Measurements from ENCODE around the gene EXOC6B. TPM values are rescaled to one million over a fixed set of nuclear protein-coding genes. Genes with fewer than 3 reads are reported as not detected.
A peak's percentile ranks its signal among the peaks of the same experiment; 100 is the strongest.

Gene EXOC6B
- total and polyA plus RNA-seq, 9 of the 15 experiments (the other 6 are each of a cell fraction or from before 2014, with no cell fraction given), result 0.28 to 4.2 (median 2.0) TPM

GRCh38 chr2:72548081-72548764, 277.6 kb downstream of the EXOC6B start (continued):
- TF ChIP-seq RNF219 (CRISPR knock-in tag; IDR thresholded peaks at IDR 0.05) (no peak), ZNF444 (CRISPR knock-in tag; IDR thresholded peaks at IDR 0.05) (no peak), HIVEP1 (CRISPR knock-in tag; IDR thresholded peaks at IDR 0.05) (no peak), MCM2 (IDR thresholded peaks at IDR 0.05; ENCODE audit: low read depth) (no peak), FOXJ3 (CRISPR knock-in tag; IDR thresholded peaks at IDR 0.05) (no peak), ZNF583 (CRISPR knock-in tag; IDR thresholded peaks at IDR 0.05) (no peak), MGA (IDR thresholded peaks at IDR 0.05) (no peak), CEBPB (tag; IDR thresholded peaks at IDR 0.05) (peak; percentile 12; the same call in 1 of the 2 replicates), ILK (tag; IDR thresholded peaks at IDR 0.05; ENCODE audit: borderline replicate concordance, low read depth) (no peak), KDM1A (IDR thresholded peaks at IDR 0.05) (peak in 1 of 2 experiments; percentile 44; a peak in 1 of 4 replicates)
- TF ChIP-seq, protein P1, sequence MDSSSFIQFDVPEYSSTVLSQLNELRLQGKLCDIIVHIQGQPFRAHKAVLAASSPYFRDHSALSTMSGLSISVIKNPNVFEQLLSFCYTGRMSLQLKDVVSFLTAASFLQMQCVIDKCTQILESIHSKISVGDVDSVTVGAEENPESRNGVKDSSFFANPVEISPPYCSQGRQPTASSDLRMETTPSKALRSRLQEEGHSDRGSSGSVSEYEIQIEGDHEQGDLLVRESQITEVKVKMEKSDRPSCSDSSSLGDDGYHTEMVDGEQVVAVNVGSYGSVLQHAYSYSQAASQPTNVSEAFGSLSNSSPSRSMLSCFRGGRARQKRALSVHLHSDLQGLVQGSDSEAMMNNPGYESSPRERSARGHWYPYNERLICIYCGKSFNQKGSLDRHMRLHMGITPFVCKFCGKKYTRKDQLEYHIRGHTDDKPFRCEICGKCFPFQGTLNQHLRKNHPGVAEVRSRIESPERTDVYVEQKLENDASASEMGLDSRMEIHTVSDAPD (CRISPR knock-in tag; IDR thresholded peaks at IDR 0.05), result no peak

Measured in K562 (cell line).